ENCODE measurements around the gene OPRD1. TPM values are rescaled to one million over a fixed set of nuclear protein-coding genes. Genes with fewer than 3 reads are reported as not detected.

Gene OPRD1
- total RNA-seq, 2 experiments from 2014 or later = not detected

DNA sequence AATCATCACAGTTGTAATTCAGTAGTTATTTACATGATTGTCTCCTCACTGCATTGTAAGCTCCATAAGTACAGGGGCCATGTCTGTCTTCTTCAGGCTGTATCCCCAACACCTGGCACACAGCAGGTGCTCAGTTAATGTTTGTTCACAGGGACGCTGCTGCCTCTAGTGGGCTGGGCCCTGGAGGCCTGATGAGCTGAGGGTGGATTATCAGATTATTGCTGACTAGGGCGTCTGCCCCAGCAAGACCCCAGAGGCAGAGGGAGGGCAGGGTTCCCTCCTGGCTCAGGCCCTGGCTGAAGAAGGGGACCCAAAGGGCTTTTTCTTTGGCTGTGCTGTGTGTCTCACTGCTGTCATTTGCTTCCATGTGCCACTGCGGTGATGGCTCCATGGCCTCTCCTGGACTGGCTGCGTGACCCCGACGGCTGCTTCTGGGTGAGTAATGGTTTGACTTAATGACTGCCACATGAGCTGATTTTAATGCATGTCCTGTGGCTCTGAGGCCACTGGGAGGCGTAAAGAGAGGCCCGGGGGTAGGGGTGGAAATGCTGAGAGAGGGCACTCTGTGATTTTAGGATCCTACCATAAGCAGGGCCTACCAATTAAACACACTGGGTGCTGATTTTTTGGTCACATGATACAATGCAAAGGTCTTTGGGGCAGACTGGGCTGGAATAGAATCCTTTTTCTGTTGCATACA is 81.6 kb downstream of the OPRD1 start:
- ChIA-PET POLR2A (interaction anchor here (0.6 to 1.2 kb wide), 3 partner anchors 19 to 298 kb away, joined by 3 to 4 read pairs (median 4); no protein-coding TSS in a partner anchor), CTCF (ENCODE audit: unreplicated experiment) (interaction anchor here (0.5 to 1.2 kb wide), 2 partner anchors 9 to 154 kb away, joined by 3 read pairs; no protein-coding TSS in a partner anchor)
- BruUV-seq (replicated peaks) = no TSS peak
- intact Hi-C loops (cut with micrococcal nuclease; ENCODE audit: unreplicated experiment) = no loop called here
- no peaks in the 10 kb centered on the region for H3K79me2 ChIP-seq (ENCODE audit: insufficient read depth, low read depth, low read length)
- no peaks in the 10 kb centered on the region for H3K4me1 ChIP-seq (ENCODE audit: insufficient read depth, low read length, poor library complexity, severe bottlenecking)
- peak; percentile 60 for DNase-seq (ENCODE audit: low spot score)
- peaks cover 13% of the 10 kb centered on the region; the same call in 1 of the 2 replicates for H3K36me3 ChIP-seq (ENCODE audit: insufficient read depth, low read length)
- TF ChIP-seq, protein P1, sequence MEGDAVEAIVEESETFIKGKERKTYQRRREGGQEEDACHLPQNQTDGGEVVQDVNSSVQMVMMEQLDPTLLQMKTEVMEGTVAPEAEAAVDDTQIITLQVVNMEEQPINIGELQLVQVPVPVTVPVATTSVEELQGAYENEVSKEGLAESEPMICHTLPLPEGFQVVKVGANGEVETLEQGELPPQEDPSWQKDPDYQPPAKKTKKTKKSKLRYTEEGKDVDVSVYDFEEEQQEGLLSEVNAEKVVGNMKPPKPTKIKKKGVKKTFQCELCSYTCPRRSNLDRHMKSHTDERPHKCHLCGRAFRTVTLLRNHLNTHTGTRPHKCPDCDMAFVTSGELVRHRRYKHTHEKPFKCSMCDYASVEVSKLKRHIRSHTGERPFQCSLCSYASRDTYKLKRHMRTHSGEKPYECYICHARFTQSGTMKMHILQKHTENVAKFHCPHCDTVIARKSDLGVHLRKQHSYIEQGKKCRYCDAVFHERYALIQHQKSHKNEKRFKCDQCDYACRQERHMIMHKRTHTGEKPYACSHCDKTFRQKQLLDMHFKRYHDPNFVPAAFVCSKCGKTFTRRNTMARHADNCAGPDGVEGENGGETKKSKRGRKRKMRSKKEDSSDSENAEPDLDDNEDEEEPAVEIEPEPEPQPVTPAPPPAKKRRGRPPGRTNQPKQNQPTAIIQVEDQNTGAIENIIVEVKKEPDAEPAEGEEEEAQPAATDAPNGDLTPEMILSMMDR (conservative IDR thresholded peaks at IDR 0.05; ENCODE audit: low read length) = peak; percentile 76
- TF ChIP-seq EZH2phosphoT487 (IDR thresholded peaks at IDR 0.05; ENCODE audit: borderline replicate concordance, low read depth, low read length) = no peak
- no peaks in the 10 kb centered on the region for H3K9me2 ChIP-seq (ENCODE audit: insufficient read depth, low read length)
- no peak overlapping the region for H3K27ac ChIP-seq (ENCODE audit: low read depth, low read length, poor library complexity, severe bottlenecking)
- H3K4me2 ChIP-seq (ENCODE audit: low read length) = no peak overlapping the region
- no peaks in the 10 kb centered on the region for H3K9me3 ChIP-seq (ENCODE audit: low read length)
- no peak overlapping the region for H2AFZ ChIP-seq (ENCODE audit: low read length)
- no peaks in the 10 kb centered on the region for H4K20me1 ChIP-seq (ENCODE audit: insufficient read depth, low read length)
- no peak overlapping the region for H3K4me3 ChIP-seq (ENCODE audit: low read depth, low read length, poor library complexity, severe bottlenecking)

DNA sequence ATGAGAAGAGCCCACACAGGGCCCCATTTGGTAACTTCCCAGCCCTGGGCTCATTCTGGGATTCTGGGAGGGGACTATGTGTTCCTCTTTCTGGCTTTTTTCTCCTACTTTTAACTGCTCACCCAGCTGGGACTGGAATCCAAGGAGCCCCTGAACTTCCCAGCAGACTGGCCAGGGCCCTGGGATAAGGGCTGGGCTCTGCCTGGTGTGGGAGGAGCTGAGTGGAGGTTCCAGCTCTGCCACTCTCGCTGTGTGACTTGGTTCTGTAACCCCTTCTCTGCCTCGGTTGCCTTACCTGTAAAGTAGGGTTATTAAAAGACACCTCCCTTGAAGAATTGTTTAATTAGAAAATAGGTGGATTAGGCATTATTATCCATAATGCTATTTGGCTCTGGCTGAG is 82.8 kb downstream of the OPRD1 start:
- CTCF ChIA-PET (ENCODE audit: unreplicated experiment) = no interaction called here
- Histone ChIP-seq H3K9me3 (ENCODE audit: low read length) (no peaks in the 10 kb centered on the region), H2AFZ (ENCODE audit: low read length) (no peak overlapping the region), H3K4me2 (ENCODE audit: low read length) (no peak overlapping the region), H3K36me3 (ENCODE audit: insufficient read depth, low read length) (peaks cover 15% of the 10 kb centered on the region; the same call in 1 of the 2 replicates), H3K79me2 (ENCODE audit: insufficient read depth, low read depth, low read length) (no peaks in the 10 kb centered on the region), H3K9me2 (ENCODE audit: insufficient read depth, low read length) (no peaks in the 10 kb centered on the region), H3K27ac (ENCODE audit: low read depth, low read length, poor library complexity, severe bottlenecking) (no peak overlapping the region), H3K4me3 (ENCODE audit: low read depth, low read length, poor library complexity, severe bottlenecking) (no peak overlapping the region), H4K20me1 (ENCODE audit: insufficient read depth, low read length) (no peaks in the 10 kb centered on the region), H3K4me1 (ENCODE audit: insufficient read depth, low read length, poor library complexity, severe bottlenecking) (peaks cover 5% of the 10 kb centered on the region)
- POLR2A ChIA-PET = no interaction called here
- intact Hi-C loops (cut with micrococcal nuclease; ENCODE audit: unreplicated experiment) = no loop called here
- DNase-seq (ENCODE audit: low spot score) = no peak
- no TSS peak for BruUV-seq (replicated peaks)
- no peak for TF ChIP-seq EZH2phosphoT487 (IDR thresholded peaks at IDR 0.05; ENCODE audit: borderline replicate concordance, low read depth, low read length)
- TF ChIP-seq, protein P1 (conservative IDR thresholded peaks at IDR 0.05; ENCODE audit: low read length) = no peak

Measured in OCI-LY7 (cell line).